CD4-positive, alpha-beta T cell (primary cell): ENCODE data around the gene PRND. TPM values are rescaled to one million over a fixed set of nuclear protein-coding genes. Genes with fewer than 3 reads are reported as not detected.

Experiments used
- ATAC-seq: fragments of 200-7000 bp; cut with Tn5 transposase; one replicate; pipeline ENCODE4 v1.10.0; 2022; ENCODE audit warnings: mild to moderate bottlenecking; ENCODE audit not compliant: poor library complexity
- CTCF ChIA-PET: fragments of 350-600 bp; sonication (Branson Sonifier 250); formaldehyde crosslinking; loops from one replicate; lab custom pipeline; 2021; ENCODE audit warnings: antibody characterized with exemption, inconsistent platforms; lab: Charles Lee
- POLR2A ChIA-PET: fragments of 350-600 bp; sonication (Branson Sonifier 250); formaldehyde crosslinking; loops from one replicate; lab custom pipeline; 2021; ENCODE audit warnings: antibody characterized with exemption, inconsistent platforms; lab: Charles Lee
- DNase-seq, 14 experiments: peaks; one replicate each; pipeline ENCODE4 v3.0.0-alpha.2; 2013 to 2020; ENCODE audit warnings: mixed read lengths in 2 of 14
- H3K27ac ChIP-seq, 2 donors: one replicate each; pipeline versions ENCODE4 v1.5.1 to v1.7.0; 2013; ENCODE audit warnings: low read length in 2 of 2, low read depth in 1 of 2, mild to moderate bottlenecking in 1 of 2
- H3K27me3 ChIP-seq, 2 experiments: 1 replicate in 1 of 2; 2 replicates in 1 of 2; pipeline versions ENCODE4 v1.6.1 to v1.7.0; 2013; ENCODE audit warnings: low read length in 2 of 2, control low read depth in 1 of 2, mild to moderate bottlenecking in 1 of 2, moderate library complexity in 1 of 2; ENCODE audit not compliant: insufficient read depth in 2 of 2, control insufficient read depth in 1 of 2
- H3K36me3 ChIP-seq: one replicate; pipeline ENCODE4 v1.6.1; 2013; ENCODE audit warnings: low read length, control low read depth; ENCODE audit not compliant: insufficient read depth
- H3K4me1 ChIP-seq: one replicate; pipeline ENCODE4 v1.6.1; 2013; ENCODE audit warnings: low read length, control low read depth; ENCODE audit not compliant: insufficient read depth
- H3K4me3 ChIP-seq: one replicate; pipeline ENCODE4 v1.5.1; 2013; ENCODE audit warnings: mild to moderate bottlenecking, low read length, moderate library complexity
- H3K9me3 ChIP-seq, 2 experiments: 1 replicate in 1 of 2; 2 replicates in 1 of 2; pipeline versions ENCODE4 v1.6.1 to v1.7.0; 2013; ENCODE audit warnings: low read length in 2 of 2, mild to moderate bottlenecking in 2 of 2, control low read depth in 1 of 2, moderate library complexity in 1 of 2; ENCODE audit not compliant: control insufficient read depth in 1 of 2, insufficient read depth in 1 of 2
- H3K27ac Mint-ChIP-seq: one replicate; pipeline ENCODE4 v1.8.0; 2020; ENCODE audit warnings: mixed read lengths
- H3K27me3 Mint-ChIP-seq: one replicate; pipeline ENCODE4 v1.8.0; 2021; ENCODE audit warnings: mixed read lengths
- H3K36me3 Mint-ChIP-seq: one replicate; pipeline ENCODE4 v1.8.0; 2021; ENCODE audit warnings: low read depth, mixed read lengths
- H3K4me1 Mint-ChIP-seq: one replicate; pipeline ENCODE4 v1.8.0; 2021; ENCODE audit warnings: low read depth, mixed read lengths
- H3K4me3 Mint-ChIP-seq: one replicate; pipeline ENCODE4 v1.8.0; 2020; ENCODE audit warnings: mild to moderate bottlenecking, mixed read lengths
- H3K9me3 Mint-ChIP-seq: one replicate; pipeline ENCODE4 v1.8.0; 2020; ENCODE audit warnings: mixed read lengths
- intact Hi-C, 2 experiments: fragments of 100-400 bp; cut with DNase I in 1 of 2; cut with micrococcal nuclease in 1 of 2; formaldehyde crosslinking; loops; one replicate each; pipeline versions ENCODE4 v1.15.1 to v1.9.0; 2023 to 2025; cut with DNase I, micrococcal nuclease
- total RNA-seq, 174 experiments: library from RNA in 2 of 174; stranded (reverse) in 2 of 174; gene quantifications; one replicate each; pipeline ENCODE4 v1.2.3 and lab custom pipeline; 2021 to 2026
- TF ChIP-seq, protein P1 (sequence below): fragments of 200-600 bp; IDR thresholded peaks from one replicate; pipeline ENCODE4 v1.8.0; 2022; ENCODE audit warnings: antibody characterized with exemption, mild to moderate bottlenecking

The PRND gene
- total RNA-seq, 2 experiments from 2014 or later = not detected

DNA sequence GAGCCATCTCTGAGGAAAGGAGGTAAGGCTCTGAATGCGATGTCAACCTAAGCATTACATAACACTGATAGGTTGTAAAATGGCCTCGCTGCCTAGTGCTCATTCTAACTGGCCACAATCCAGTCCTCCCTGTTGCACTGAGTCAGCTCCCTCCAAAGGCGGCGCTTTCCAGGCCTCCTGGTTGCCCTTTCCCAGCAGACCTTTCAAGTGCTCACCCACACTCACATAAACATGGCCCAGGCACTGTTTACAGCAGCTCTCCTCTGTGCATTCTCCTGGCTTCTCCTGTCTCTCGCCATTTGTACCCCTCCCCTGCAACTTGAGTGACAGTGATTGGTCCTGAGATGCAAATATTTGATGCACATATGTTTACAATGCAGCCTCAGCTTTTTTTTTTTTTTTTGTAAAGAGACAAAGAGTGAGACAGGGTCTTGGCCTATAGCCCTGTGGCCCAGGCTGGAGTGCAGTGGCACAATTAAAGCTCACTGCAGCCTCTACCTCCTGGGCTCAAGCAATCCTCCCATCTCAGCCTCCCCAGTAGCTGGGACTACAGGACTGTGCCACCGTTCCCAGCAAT lies 36.8 kb upstream of the PRND start:
- Mint-ChIP-seq H3K36me3 (peaks cover 5% of the 10 kb centered on the region), H3K4me3 (peak overlapping the region; percentile 57), H3K27me3 (no peaks in the 10 kb centered on the region), H3K4me1 (peaks cover 58% of the 10 kb centered on the region), H3K27ac (peak overlapping the region; percentile 92), H3K9me3 (no peaks in the 10 kb centered on the region)
- peak overlapping the region in 1 of 2 donors; percentile 40 for H3K27ac ChIP-seq
- no peak overlapping the region for H3K4me3 ChIP-seq
- DNase-seq (no peak), ATAC-seq (no peak)
- POLR2A ChIA-PET = no interaction called here
- TF ChIP-seq, protein P1, sequence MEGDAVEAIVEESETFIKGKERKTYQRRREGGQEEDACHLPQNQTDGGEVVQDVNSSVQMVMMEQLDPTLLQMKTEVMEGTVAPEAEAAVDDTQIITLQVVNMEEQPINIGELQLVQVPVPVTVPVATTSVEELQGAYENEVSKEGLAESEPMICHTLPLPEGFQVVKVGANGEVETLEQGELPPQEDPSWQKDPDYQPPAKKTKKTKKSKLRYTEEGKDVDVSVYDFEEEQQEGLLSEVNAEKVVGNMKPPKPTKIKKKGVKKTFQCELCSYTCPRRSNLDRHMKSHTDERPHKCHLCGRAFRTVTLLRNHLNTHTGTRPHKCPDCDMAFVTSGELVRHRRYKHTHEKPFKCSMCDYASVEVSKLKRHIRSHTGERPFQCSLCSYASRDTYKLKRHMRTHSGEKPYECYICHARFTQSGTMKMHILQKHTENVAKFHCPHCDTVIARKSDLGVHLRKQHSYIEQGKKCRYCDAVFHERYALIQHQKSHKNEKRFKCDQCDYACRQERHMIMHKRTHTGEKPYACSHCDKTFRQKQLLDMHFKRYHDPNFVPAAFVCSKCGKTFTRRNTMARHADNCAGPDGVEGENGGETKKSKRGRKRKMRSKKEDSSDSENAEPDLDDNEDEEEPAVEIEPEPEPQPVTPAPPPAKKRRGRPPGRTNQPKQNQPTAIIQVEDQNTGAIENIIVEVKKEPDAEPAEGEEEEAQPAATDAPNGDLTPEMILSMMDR = no peak
- CTCF ChIA-PET = interaction anchor here (0.6 to 1.7 kb wide), 2 partner anchors 20 to 599 kb away, joined by 3 read pairs; no protein-coding TSS in a partner anchor
- no peaks in the 10 kb centered on the region for H3K36me3 ChIP-seq
- peaks cover 46% of the 10 kb centered on the region for H3K4me1 ChIP-seq
- H3K9me3 ChIP-seq = no peaks in the 10 kb centered on the region
- no peaks in the 10 kb centered on the region for H3K27me3 ChIP-seq
- intact Hi-C loops = loop anchor here in 1 of 2 experiments (2.0 kb wide), 1 partner anchor 78 kb away; no protein-coding TSS in a partner anchor

GRCh38 chr20:4685923-4686221 lies 35.8 kb upstream of the PRND start:
- CTCF ChIA-PET = interaction anchor here (1.7 kb wide), 1 partner anchor 21 kb away, joined by 3 read pairs; no protein-coding TSS in a partner anchor
- H3K4me1 ChIP-seq = peaks cover 46% of the 10 kb centered on the region
- H3K4me1 Mint-ChIP-seq = peaks cover 67% of the 10 kb centered on the region

GRCh38 chr20:4688305-4688704 lies 33.4 kb upstream of the PRND start:
- Histone ChIP-seq H3K27ac (no peak overlapping the region), H3K27me3 (no peaks in the 10 kb centered on the region), H3K4me3 (no peak overlapping the region), H3K9me3 (no peaks in the 10 kb centered on the region), H3K36me3 (peaks cover 2% of the 10 kb centered on the region), H3K4me1 (peaks cover 37% of the 10 kb centered on the region)
- H3K4me1 Mint-ChIP-seq = peaks cover 81% of the 10 kb centered on the region
- H3K4me3 Mint-ChIP-seq = peak overlapping the region; percentile 94
- no peak for DNase-seq
- H3K9me3 Mint-ChIP-seq = no peaks in the 10 kb centered on the region
- TF ChIP-seq, protein P1 = no peak
- intact Hi-C loops = no loop called here
- POLR2A ChIA-PET = no interaction called here
- H3K36me3 Mint-ChIP-seq = peaks cover 29% of the 10 kb centered on the region
- ATAC-seq = no peak
- CTCF ChIA-PET = no interaction called here
- peak overlapping the region; percentile 92 for H3K27ac Mint-ChIP-seq
- no peaks in the 10 kb centered on the region for H3K27me3 Mint-ChIP-seq

More at GRCh38 chr20:4685923-4686221, 35.8 kb upstream of the PRND start:
- no peak for DNase-seq
- Histone ChIP-seq H3K27ac (peak overlapping the region; percentile 69 to 84), H3K4me3 (peak overlapping the region; percentile 67), H3K27me3 (no peaks in the 10 kb centered on the region), H3K36me3 (no peaks in the 10 kb centered on the region), H3K9me3 (no peaks in the 10 kb centered on the region)
- TF ChIP-seq, protein P1 = no peak
- Mint-ChIP-seq H3K27me3 (no peaks in the 10 kb centered on the region), H3K27ac (peak overlapping the region; percentile 92), H3K4me3 (peak overlapping the region; percentile 87), H3K36me3 (peaks cover 6% of the 10 kb centered on the region), H3K9me3 (no peaks in the 10 kb centered on the region)
- intact Hi-C loops = loop anchor here in 1 of 2 experiments (2.0 kb wide), 1 partner anchor 79 kb away; no protein-coding TSS in a partner anchor
- ATAC-seq = no peak
- POLR2A ChIA-PET = no interaction called here
